HG02623 (cell line): ENCODE data around the gene FIZ1.

ENCODE experiments used
- ATAC-seq: cut with Tn5 transposase; IDR thresholded peaks from one replicate; pipeline ENCODE4 v1.9.1; 2021; ENCODE audit warnings: moderate library complexity; ENCODE audit not compliant: unreplicated experiment

Gene FIZ1

GRCh38 chr19:55635856-55636440, 36.6 kb upstream of the FIZ1 start:
- no peak for ATAC-seq

DNA sequence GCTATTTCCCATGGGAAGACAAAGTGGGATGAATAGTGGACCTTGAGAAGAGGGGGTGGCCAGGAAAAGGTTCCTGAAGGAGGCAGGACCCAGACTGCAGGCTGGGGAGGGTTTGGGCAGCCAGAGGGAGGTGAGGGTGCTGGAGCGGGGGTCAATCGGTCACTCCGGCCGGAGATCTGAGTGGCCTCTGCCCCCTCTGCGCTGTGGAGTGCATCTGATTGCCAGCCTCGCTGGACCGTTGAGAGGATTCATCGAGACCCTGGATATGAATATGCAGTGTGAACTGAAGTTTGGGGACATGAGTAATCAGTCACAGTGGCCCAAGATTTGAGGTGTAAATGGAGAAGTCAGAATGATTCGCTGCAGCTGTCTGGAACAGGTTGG, 36.0 kb upstream of the FIZ1 start:
- no peak for ATAC-seq

GRCh38 chr19:55633861-55634260, 34.5 kb upstream of the FIZ1 start:
- ATAC-seq: no peak

DNA sequence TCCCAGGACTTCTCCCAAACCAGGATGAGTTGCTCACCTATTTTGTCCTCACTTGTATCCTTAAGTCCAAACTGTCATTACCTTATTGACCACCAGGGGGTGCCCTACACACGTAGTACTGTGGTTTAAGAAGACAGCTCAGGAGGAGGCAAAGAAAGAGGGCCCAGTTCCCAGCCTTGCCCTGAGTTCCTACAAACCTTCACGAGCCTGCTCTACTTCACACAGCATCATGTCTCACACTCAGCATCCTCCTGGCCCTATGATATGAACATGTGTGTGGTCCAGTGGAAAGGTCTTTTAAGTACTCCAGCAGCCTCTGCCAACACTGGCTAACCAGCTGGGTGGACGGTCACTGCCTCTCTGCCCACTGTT, 33.1 kb upstream of the FIZ1 start:
- ATAC-seq: no peak

DNA sequence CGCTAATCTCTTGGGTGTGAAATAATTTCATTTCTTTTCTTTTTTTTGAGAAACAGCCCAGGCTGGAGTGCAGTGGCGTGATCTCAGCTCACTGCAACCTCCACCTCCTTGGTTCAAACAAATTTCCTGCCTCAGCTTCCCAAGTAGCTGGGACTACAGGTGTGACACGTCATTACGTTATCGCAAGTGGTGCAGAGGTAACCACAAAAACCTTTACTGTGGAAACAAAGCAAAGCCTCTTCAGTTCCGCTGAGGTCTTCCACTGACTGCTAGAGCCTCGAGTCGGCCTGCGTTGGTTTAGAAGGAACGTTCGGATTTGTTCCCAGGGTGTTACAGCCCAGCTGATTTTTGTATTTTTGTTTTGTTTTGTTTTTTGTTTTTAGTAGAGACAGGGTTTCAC, 27.0 kb upstream of the FIZ1 start:
- no peak for ATAC-seq

DNA sequence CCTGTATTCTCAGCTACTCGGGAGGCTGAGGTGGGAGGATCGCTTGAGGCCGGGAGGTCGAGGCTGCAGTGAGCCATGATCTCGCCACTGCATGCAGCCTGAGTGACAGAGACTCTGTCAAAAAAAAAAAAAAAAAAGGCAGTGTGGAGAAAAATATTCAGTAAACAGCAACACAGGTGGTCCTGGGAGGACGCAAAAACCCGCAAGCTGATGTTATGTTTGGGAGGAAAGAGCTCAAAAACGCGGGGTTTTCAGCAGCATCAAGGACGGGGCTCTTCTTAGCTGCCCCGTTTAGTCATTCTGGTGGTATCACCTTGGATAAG, 25.6 kb upstream of the FIZ1 start:
- ATAC-seq: no peak

DNA sequence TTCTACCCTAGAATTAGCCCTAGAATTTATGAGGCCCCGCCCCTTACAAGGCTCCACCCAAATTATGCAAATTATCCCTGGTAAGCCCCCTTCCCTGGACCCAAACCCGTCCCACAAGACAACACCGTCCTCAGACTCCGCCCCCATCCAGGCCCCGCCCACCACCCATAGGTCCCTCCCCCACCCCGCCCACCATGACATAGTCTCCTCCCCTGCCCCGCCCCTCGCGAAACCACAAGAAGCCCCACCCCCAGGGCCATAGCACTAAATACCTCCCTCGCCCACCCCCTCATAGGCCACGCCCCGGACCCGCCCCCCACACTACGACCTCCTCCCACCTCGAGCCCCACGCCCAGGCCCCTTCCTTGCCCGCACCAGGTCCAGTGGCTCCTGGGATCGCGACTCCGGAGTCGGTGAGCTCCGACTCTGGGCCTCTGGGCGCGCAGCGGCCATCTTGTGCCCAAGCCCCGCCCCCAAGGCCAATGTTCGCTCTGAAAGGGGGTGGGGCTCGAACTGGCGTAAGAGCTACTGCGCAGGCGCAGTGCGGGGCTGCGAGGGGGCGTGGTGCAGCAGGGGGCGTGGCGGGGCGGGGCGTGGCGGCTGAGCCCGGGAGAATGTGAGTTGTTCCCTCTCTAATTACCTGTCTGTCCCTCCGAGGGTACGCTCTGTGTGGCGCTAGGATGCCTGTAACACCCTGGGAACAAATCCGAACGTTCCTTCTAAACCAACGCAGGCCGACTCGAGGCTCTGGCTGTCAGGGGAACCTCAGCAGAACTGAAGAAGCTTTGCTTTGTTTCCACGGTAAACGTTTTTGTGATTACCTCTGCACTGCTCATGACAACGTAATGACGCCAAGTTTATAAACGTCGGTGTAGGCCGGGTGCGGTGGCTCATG, 25.0 kb upstream of the FIZ1 start, which contains the start of gene ZNF784:
Gene ZNF784 (minus strand): TSS at position 458 of the 895 bp plus-strand sequence. CDS start 5 bp downstream, at position 453.
- ATAC-seq: peak; percentile 64

DNA sequence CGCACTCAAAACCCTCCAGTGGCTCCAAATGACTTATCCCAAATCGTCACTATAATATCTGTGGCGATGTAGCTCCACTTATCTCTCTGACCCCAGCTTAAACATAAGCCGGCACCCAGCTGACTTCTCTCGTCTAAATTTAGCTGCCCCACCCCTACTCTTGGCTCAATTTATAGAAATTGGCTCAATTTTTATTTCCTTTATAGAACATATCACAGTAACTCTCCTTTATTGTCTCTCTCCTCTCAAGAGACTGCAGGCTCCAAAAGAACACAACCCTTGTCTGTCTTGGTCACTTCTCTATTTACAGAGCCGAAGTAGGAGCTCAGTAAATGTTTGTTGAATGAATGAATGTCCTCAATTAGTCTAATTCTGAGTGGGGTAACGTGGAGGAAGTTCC, 24.2 kb upstream of the FIZ1 start:
- ATAC-seq: no peak

GRCh38 chr19:55623130-55623529, 23.8 kb upstream of the FIZ1 start:
- no peak for ATAC-seq

DNA sequence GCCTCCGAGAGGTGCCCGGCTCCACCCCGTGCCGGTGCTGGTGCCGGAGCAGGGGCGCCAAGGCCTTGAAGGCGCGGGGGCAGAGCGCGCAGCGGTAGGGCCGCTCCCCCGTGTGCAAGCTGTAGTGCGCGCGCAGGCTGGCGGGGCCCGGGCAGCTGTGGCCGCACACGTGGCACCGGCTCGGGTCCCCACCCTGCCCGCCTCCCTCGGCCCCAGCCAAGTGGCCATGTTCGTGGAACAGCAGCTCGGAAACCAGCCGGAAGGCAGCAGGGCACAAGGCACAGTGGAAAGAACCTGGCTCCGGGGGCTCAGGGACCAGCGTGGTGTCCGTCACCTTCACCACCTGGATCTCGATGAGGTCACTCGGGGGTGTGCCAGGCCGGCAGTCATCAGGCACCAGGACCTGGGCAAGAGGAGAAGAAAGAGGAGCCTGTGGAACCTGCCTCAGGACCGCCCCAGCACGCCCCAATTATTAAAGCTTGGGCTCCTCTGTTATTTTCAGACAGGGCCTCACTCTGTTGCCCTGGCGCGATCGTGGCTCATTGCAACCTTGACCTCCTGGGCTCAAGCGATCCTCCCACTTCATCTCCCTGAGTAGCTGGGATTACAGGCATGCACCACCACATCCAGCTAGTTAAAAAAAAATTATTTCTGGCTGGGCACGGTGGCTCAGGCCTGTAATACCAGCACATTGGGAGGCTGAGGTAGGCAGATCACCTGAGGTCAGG, 23.1 kb upstream of the FIZ1 start:
- no peak for ATAC-seq

DNA sequence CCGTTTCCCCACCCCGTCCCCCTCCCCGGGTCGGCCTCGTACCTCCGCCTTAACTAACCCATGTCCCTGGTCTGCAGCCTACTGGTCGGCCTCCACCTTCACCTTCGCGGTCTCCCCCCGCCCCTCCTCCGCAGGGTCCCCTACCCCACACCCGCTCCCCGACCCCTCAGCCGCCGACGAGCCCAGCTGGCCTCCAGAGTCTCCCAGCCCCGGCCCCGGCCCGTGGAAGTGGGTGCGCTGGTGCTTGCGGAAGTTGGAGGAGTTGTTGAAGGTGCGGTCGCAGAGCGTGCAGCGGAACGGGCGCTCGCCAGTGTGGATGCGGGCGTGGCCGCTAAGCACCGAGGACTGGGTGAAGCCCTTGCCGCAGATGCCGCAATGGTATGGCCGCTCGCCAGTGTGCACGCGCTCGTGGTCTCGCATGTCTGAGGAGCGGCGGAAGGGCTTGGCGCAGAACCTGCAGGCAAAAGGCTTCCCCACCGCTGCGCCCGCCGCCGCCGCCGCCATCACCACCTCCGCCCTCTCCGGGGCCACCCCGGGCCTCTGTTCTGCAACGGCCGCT, 22.4 kb upstream of the FIZ1 start:
- no peak for ATAC-seq

- no peak for ATAC-seq
These were observed 21.9 kb upstream of the FIZ1 start for GRCh38 chr19:55621205-55621672.

GRCh38 chr19:55620410-55621204, 21.3 kb upstream of the FIZ1 start:
- no peak for ATAC-seq

DNA sequence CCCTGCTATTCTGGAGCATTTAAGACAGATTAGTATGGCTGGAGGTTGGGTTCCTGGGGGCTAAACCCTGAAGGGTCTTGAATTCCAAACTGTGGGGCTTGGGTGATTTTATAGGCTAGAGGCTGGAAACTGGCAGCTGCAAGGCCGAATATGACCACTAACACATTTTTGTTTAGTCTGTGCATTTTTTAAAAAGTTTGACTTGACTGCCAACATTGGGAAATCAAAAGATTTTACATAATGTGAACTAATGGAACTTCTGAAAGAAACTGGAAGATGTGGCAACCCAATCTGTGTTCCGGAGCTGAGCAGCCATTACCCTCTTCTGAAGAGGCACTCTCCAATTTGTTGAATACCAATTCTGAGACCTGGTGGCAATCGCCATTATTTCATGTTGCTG, 20.0 kb upstream of the FIZ1 start:
- no peak for ATAC-seq

DNA sequence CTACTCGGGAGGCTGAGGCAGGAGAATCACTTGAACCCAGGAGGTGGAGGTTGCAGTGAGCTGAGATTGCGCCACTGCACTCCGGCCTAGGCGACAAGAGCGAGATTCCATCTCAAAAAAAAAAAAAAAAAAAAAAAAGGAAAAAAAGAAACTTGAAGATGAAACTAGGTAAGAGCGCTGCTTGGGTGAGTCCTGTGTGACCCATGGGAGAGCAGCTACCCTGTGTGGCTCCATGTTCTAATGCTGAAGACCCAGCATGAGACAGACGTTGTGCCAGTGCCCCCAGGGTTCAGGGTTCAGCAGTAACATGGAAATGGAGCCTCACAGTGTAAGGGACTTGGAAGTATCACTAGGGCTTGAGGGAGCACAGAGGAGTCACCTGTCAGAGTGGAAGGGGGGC, 19.1 kb upstream of the FIZ1 start:
- no peak for ATAC-seq

DNA sequence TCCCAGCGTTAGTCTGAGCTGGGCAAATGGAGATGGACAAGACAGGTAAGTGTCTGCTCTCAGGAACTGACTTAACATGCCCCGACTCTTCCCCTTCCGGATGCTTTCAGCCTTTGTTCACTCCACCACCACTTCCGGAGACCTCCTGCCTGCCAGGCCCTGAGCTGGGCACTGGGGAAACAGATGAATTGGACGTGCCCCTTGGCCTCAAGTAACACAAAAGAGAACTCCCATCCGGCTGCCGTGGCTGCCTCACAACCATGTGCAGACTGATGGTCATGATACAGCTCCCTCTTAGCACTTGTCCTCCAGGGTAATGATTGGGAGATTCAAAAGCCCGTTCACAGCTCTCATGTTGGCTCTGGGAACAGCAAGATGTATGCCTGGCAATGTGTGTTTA, 18.1 kb upstream of the FIZ1 start:
- ATAC-seq: no peak

- no peak for ATAC-seq
These were observed 17.1 kb upstream of the FIZ1 start for GRCh38 chr19:55616395-55616875.

DNA sequence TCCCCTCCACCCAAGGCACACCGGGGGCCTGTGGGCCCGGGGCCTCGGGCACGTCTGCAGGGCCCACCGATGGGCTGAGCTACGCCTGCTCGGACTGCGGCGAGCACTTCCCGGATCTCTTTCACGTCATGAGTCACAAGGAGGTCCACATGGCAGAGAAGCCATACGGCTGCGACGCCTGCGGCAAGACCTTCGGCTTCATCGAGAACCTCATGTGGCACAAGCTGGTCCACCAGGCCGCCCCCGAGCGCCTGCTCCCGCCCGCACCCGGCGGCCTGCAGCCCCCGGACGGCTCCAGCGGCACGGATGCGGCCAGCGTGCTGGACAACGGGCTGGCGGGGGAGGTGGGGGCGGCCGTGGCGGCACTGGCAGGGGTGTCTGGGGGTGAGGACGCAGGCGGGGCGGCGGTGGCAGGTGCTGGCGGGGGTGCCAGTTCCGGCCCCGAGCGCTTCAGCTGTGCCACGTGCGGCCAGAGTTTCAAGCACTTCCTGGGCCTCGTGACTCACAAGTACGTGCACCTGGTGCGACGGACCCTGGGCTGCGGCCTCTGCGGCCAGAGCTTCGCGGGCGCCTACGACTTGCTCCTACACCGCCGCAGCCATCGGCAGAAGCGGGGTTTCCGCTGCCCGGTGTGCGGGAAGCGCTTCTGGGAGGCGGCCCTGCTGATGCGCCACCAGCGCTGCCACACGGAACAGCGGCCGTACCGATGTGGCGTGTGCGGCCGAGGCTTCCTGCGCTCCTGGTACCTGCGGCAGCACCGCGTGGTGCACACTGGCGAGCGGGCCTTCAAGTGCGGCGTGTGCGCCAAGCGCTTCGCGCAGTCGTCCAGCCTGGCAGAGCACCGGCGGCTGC, 16.5 kb upstream of the FIZ1 start:
- ATAC-seq: no peak

- ATAC-seq: no peak
These were observed 15.6 kb upstream of the FIZ1 start for GRCh38 chr19:55614711-55615542.
